Anterior cingulate cortex (tissue), 58 donors: ENCODE data around the gene CROCC2.
A peak's percentile ranks its signal among the peaks of the same experiment; 100 is the strongest.

Source experiments
- DNase-seq, 58 donors: peaks; one replicate each; lab custom pipeline; 2025; lab: John Stamatoyannopoulos, UW

CROCC2 gene

GRCh38 chr2:241006412-241006811 is 100.3 kb downstream of the CROCC2 start:
- DNase-seq = no peak

GRCh38 chr2:241007111-241007510 is 101.0 kb downstream of the CROCC2 start:
- DNase-seq = no peak

DNA sequence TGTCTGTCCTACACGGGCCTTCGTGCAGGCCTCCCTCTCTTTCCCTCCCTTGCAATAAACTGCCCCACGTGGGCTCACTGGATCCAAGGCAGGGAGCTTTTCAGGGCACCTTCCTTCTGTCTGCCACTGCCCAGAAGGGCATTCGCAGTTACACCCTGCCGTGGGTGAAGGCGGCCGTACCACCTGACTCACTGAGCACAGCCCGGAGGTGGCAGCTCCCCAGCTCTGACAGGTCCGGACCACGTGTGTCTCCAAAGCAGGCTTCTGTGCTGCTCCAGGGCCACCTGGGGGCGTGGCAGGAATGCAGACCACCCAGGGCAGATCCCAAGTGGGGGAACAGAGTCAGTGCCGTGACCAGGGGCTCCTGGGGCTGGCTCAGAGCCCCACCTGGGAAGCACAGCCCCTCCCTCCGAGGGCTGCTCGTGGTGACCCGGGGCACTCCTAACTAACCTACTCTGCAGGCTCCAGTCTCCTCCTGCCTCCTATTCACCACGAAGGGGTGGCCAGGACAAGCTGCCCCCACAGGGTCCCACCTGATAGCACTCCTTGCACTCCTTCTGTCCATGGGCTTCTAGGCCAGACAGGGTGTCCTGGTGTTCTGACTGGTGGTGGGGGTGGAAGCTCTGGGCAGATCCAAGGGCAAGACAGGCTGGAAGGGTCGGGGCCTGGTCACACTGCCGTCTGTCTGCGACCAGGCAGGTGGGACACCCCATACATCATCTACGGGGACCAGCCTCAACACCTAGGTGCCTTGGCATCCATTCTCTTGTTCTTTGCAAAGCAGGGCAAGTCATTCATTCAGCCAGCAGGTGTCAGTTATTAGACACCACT is 102.0 kb downstream of the CROCC2 start:
- DNase-seq = no peak

DNA sequence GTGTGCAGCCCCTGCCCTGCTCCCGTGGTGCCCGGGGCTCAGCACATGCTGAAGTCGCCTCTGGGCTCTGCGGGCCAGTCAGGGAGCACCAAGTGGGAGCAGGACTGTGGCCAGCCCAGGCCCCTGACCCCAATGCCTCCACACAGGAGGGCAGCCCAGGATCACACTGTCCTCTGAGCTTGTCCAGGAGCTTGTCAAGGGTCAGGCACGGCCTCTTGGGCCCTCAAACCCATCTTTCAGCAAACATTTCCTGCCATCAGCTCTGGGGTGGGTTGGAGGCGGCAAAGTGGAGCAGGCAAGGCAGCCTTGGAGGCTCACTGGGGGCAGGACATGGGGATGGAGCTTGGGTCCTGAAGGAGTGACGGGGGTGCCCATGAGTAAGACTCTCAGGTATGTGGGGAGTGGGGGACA is 102.6 kb downstream of the CROCC2 start:
- no peak for DNase-seq

DNA sequence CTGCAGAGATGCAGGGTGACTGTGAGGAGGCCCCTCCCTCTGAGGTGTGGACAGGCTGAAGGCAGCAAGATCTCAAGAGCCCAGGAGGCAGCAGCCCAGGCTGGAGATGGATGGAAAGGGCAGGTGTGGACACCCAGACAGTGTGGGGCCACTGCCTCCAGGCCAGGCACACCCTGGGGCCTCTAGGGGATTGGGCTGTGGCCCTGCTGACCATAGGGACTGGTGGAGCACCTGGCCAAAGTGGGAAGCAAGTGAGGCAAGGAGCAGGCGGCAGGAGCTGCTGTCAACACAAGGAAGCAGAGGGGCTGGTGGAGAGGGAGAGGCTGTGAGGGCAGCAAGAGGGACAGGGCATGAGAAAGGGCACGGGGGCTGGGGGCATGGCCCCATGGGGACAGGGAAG is 103.1 kb downstream of the CROCC2 start:
- DNase-seq = no peak

GRCh38 chr2:241009601-241010530 is 103.7 kb downstream of the CROCC2 start:
- peak in 18 of 58 donors; percentile 27 to 71 (median 46) for DNase-seq

DNA sequence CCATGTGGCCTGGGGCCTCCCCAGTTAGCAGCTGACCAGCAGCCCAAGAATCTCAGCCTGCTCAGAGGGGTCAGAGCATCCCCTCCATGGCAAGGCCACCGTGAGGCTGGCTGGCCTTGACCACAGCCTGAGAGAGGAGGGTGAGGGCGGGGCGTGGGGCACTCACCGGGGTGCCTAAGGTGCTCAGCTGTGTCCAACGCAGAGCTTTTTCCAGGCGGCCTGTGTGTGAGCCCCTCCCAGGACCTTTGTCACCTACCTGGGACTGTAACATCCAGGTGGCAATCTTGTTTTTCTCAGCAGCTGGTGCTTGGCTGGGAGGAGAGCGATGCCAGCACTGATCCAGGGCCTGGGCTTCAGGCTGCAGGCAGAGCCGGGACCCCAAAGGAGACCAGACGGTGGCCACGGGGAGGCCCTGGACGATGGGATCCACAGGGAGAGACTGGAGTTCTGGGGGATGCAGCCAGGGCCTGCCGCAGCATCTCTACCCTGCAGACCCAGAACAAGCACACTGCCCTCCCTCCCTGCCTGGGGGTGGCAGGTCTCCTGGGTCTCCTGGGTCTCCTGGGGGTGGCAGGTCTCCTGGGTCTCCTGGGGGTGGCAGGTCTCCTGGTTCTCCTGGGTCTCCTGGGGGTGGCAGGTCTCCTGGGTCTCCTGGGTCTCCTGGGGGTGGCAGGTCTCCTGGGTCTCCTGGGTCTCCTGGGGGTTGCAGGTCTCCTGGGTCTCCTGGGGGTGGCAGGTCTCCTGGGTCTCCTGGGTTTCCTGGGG is 104.6 kb downstream of the CROCC2 start:
- no peak for DNase-seq

GRCh38 chr2:241011296-241011600 is 105.1 kb downstream of the CROCC2 start:
- DNase-seq = no peak

GRCh38 chr2:241011751-241012510 is 105.8 kb downstream of the CROCC2 start:
- DNase-seq = peak in 1 of 58 donors; percentile 19

DNA sequence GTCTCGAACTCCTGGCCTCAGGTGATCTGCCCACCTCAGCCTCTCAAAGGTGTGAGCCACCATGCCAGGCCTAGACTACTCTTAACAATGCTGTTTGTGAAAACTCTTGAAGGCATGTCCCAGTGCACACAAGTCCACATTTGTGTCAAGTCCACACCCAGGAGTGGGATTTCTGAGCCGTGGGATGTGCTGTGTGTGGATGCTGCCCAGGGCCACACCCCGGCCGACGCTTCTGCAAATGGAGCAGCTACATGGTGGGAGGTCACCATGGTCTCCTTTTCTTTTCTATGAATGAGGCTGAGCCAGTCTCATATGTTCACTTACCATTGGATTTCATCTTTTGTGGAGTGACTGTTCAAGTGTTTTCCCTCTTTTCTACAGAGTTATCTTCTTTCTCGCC is 108.1 kb downstream of the CROCC2 start:
- no peak for DNase-seq

GRCh38 chr2:241014764-241015163 is 108.6 kb downstream of the CROCC2 start:
- no peak for DNase-seq

DNA sequence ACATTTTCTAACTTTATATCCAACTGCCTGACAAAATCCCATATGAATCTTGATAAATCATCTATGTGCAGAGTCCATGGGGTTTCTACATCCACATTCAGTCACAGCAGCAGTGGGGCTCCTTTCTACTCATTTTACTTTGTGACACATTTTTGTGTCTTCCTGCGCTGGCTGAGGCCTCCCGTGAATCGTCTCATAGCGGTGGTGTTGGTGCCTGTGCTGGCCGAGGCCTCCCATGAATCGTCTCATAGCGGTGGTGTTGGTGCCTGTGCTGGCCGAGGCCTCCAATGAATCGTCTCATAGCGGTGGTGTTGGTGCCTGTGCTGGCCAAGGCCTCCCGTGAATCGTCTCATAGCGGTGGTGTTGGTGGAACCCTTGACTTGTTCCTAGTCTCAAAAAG is 109.3 kb downstream of the CROCC2 start:
- DNase-seq = no peak

DNA sequence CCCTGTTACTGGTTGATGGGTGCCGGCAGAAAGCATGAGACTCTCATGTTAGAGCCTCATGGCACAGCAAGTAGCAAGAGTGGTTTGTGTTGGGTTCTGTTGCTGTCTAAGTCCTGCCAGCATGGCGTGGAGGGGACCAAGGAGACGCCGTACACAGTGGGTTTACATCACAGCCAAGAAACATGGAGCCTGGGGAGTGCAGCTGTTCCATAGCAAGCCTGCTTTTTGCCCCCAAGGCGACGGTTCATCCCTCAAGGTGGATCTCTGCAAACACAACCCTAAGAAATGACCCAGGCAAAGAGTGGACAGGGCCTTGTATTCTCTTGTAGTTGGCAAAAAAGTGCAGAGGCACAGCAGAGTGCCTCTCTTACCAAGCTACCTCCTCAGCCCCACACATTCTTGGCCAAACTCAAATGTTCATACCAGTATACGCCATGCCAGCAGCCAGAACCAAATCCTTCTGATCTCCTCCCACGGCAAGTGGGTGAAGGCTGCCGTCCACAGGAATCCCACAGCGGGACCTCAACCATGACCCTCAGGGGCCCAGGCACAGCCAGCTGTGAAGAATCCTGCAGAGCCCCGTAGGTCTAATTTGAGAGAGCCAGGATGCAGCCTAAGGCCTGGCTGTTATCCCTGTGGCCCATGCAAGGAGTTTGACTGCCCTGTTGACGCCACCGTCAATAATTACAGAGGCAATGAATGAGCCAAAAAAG is 111.2 kb downstream of the CROCC2 start:
- no peak for DNase-seq

DNA sequence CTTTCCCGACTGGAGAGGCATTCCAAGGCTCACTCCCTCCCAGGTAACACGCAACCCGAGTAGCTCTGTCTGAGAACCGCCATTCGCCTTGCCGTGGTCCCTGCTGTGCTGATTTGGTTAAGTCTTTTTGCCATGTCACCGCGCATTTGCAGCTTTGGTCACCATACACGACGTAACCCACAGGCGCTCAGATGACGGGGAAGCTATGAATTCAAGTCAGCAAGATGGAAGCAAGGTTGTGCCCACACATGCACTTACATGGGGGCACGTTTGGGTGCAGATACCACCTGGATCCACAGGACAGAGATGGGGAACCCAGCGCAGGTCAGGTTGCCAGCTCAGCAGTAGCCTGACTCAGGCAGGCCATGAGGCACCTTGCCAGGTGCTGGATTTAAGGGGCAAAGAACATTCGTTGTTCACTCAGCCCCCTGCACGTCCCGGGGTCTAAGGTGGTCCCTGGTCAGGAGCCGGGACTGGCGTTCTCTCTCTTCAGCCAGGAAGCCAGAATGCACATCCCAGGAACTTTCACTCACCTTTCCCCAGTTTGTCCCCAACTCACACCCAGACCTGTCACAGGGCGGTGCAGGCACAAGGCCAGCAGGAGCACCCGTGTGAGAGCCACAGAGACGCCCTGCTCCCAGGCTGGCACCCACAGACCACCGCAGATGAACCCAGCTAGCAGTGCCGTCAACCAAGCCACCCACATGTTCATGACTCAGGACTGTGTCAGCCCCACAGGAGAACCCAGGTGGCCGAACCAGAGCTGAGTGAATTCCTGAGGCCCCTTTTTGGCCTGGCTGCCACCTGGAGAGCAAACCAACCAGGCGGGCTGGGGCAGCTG is 112.1 kb downstream of the CROCC2 start:
- no peak for DNase-seq

DNA sequence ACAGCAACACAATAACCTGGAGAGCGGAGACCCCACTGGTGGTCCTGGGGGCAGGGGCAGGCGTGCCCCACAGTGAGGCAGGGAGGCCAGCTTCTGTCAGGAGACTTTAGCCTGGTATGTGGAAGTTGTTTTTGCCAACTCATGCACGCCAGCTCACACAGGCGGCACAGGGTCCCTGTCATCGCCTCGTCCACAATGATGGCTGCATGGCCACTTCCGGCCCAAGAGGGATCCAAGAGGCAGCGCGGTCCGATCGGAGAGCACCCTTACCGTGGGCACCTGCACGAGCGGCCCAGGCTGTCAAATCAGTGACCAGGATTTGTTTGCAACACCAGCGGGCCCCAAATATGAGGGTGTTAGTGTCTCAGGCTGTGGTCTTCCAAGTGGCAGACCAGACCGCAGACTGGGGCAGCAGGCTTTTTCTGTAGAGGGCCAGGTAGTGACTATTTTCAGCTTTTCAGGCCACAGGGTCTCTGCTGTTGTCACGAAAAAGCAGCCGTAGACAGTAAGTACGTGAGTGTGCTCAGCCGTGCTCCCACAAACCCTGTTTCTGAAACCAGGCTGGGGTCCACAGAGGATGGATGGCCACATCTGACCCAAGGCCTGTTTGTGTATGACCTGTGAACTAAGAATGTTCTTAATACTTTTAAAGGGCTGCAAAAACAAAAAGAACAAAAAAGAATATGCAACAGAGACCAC is 113.5 kb downstream of the CROCC2 start:
- DNase-seq = no peak

DNA sequence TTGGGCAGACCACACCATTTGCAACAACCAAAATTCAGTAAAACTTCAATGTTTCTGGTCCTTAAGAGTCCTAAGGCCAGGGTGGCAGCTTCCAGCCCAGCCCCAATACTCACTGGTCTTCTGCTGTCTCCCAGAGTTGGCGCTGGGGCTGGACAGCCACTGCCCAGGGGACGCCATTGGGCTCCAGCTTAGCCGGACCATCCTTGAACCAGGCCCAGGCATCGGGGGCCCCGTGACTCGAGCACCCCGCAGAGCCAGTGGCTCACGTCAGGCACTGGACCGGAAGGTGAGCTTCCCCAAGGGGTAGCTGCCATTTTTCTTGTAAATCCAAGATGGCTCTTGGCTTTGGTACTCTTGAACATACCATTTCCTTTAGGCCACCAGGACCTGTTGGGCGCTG is 114.1 kb downstream of the CROCC2 start:
- DNase-seq = no peak

DNA sequence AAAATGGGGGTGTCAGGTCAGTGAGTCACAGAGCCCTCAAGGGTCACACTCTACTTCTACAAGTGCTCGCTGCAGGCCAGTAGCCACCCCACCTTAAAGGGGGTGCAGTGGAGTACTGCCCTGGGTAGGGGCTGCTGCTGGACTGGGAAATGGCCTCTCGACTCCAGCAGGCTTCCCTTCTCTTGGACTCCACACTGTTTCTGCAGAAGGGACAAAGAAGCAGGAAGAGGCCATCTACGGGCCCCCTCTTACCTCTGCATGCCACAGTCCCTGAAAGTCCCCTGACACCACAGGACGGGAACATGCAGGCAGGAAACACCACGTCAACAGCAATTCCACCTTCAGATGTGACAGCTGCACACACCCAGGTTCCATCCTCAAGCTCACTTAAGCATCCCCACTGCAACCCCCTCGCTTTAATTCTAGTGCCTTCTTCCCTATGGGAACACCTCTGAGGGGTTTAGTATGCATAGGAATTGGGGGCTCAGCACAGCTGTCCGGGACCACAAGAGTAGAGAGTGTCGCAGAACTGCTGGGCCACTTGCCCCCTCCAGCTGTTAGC is 114.6 kb downstream of the CROCC2 start:
- no peak for DNase-seq

DNA sequence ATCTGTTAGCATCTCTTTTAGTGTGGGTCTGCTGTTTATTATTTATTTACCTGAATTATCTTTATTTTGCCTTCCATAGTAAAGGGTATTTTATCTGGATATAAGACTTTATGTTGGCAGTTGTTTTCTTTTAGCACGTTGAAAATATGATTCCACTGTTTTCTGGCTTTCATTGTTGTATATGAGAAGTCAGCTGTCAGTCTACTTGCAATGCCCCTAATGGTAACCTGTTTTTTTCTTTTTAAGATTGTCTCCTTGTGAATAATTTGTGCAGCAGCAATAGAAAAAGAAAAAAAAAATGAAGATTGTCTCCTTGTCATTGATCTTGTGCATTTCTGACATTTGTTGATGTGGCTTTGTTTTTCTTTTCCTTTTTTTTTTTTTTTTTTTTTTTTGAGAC is 119.5 kb downstream of the CROCC2 start:
- no peak for DNase-seq
